B cell (primary cell): Measurements from ENCODE around the gene SETDB2. TPM values are rescaled to one million over a fixed set of nuclear protein-coding genes. Genes with fewer than 3 reads are reported as not detected.

Experiments used
- ATAC-seq: fragments of 200-7000 bp; cut with Tn5 transposase; one replicate; pipeline ENCODE4 v1.10.0; 2021; ENCODE audit warnings: low read depth, mild to moderate bottlenecking, moderate number of reproducible peaks, moderate library complexity
- CTCF ChIA-PET: fragments of 350-600 bp; sonication (Branson Sonifier 250); formaldehyde crosslinking; loops from one replicate; lab custom pipeline; 2021; ENCODE audit warnings: antibody characterized with exemption, inconsistent platforms; lab: Charles Lee
- POLR2A ChIA-PET: fragments of 350-600 bp; sonication (Branson Sonifier 250); formaldehyde crosslinking; loops from one replicate; lab custom pipeline; 2021; ENCODE audit warnings: antibody characterized with exemption; lab: Charles Lee
- DNase-seq: peaks from one replicate; pipeline ENCODE4 v3.0.0; 2013
- H2AFZ ChIP-seq: 2 replicates; pipeline ENCODE4 v1.6.1; 2012; ENCODE audit warnings: mild to moderate bottlenecking, low read depth, low read length; ENCODE audit not compliant: insufficient read depth, poor library complexity, severe bottlenecking
- H3K27ac ChIP-seq, 2 donors: 1 replicate in 1 of 2; 2 replicates in 1 of 2; pipeline ENCODE4 v1.5.1; 2012 to 2013; ENCODE audit warnings: low read length in 2 of 2, mild to moderate bottlenecking in 2 of 2, moderate library complexity in 1 of 2
- H3K27me3 ChIP-seq, 4 experiments: fragments of 200-600 bp in 1 of 4; sonication (generic) in 1 of 4; replicated peaks in 1 of 4; 1 replicate in 2 of 4; 2 replicates in 2 of 4; pipeline versions ENCODE4 v1.6.1 to v1.7.0; 2013 to 2016; ENCODE audit warnings: low read length in 3 of 4, mild to moderate bottlenecking in 2 of 4, mixed read lengths in 1 of 4, moderate library complexity in 1 of 4; ENCODE audit not compliant: insufficient read depth in 4 of 4, control insufficient read depth in 3 of 4; ENCODE audit errors: control extremely low read depth in 1 of 4
- H3K36me3 ChIP-seq, 2 experiments: replicated peaks in 1 of 2; 1 replicate in 1 of 2; 2 replicates in 1 of 2; pipeline versions ENCODE4 v1.6.1 to v1.7.1; 2013; ENCODE audit warnings: low read length in 1 of 2; ENCODE audit not compliant: insufficient read depth in 2 of 2, control insufficient read depth in 1 of 2; ENCODE audit errors: control extremely low read depth in 1 of 2, extremely low read depth in 1 of 2
- H3K4me1 ChIP-seq, 2 donors: fragments of 200-600 bp in 1 of 2; sonication (generic) in 1 of 2; 1 replicate in 1 of 2; 2 replicates in 1 of 2; pipeline versions ENCODE4 v1.5.1 to v1.6.1; 2013 to 2017; ENCODE audit warnings: low read length in 2 of 2; ENCODE audit not compliant: control insufficient read depth in 2 of 2, insufficient read depth in 2 of 2
- H3K4me2 ChIP-seq: replicated peaks from 2 replicates; pipeline ENCODE3; 2012; ENCODE audit warnings: mild to moderate bottlenecking, low read depth, low read length; ENCODE audit not compliant: poor library complexity, severe bottlenecking
- H3K4me3 ChIP-seq, 5 experiments: fragments of 200-600 bp in 1 of 5; sonication (generic) in 1 of 5; 1 replicate in 3 of 5; 2 replicates in 2 of 5; pipeline versions ENCODE4 v1.5.1 to v1.7.0; 2011 to 2016; ENCODE audit warnings: low read length in 4 of 5, mild to moderate bottlenecking in 4 of 5, low read depth in 2 of 5, control low read depth in 1 of 5, moderate library complexity in 1 of 5; ENCODE audit not compliant: insufficient read depth in 1 of 5; ENCODE audit errors: control extremely low read depth in 1 of 5, extremely low read depth in 1 of 5
- H3K79me2 ChIP-seq: fragments of 200-600 bp; sonication (generic); one replicate; pipeline ENCODE4 v1.6.0; 2016; ENCODE audit warnings: low read length; ENCODE audit not compliant: control insufficient read depth, insufficient read depth
- H3K9ac ChIP-seq: fragments of 200-600 bp; sonication (generic); 2 replicates; pipeline ENCODE4 v1.6.1; 2017; ENCODE audit warnings: mild to moderate bottlenecking, low read length, moderate library complexity
- H3K9me3 ChIP-seq, 3 donors: one replicate each; pipeline versions ENCODE4 v1.6.1 to v1.7.1; 2013; ENCODE audit warnings: low read length in 2 of 3; ENCODE audit not compliant: control insufficient read depth in 2 of 3, insufficient read depth in 1 of 3; ENCODE audit errors: control extremely low read depth in 1 of 3
- H4K20me1 ChIP-seq: 2 replicates; pipeline ENCODE4 v1.6.0; 2012; ENCODE audit warnings: mild to moderate bottlenecking, low read length; ENCODE audit not compliant: insufficient read depth, control insufficient read depth, poor library complexity, severe bottlenecking
- H3K27ac Mint-ChIP-seq: one replicate; pipeline ENCODE4 v1.8.0; 2021; ENCODE audit warnings: mixed read lengths
- H3K27me3 Mint-ChIP-seq: one replicate; pipeline ENCODE4 v1.8.0; 2021; ENCODE audit warnings: mixed read lengths
- H3K4me1 Mint-ChIP-seq: one replicate; pipeline ENCODE4 v1.8.0; 2021; ENCODE audit warnings: mixed read lengths
- H3K4me3 Mint-ChIP-seq: one replicate; pipeline ENCODE4 v1.8.0; 2021; ENCODE audit warnings: mixed read lengths
- H3K9me3 Mint-ChIP-seq: one replicate; pipeline ENCODE4 v1.8.0; 2022; ENCODE audit warnings: mixed read lengths; ENCODE audit not compliant: insufficient read depth
- CTCF ChIP-seq: fragments of 200-600 bp; IDR thresholded peaks from one replicate; pipeline ENCODE4 v1.8.0; 2022; ENCODE audit warnings: antibody characterized with exemption, mild to moderate bottlenecking
- EZH2 ChIP-seq: IDR thresholded peaks from 2 replicates; pipeline ENCODE4 v1.6.1; 2012; ENCODE audit warnings: borderline replicate concordance, low read depth, mild to moderate bottlenecking, moderate library complexity, low read length; ENCODE audit not compliant: insufficient read depth, poor library complexity, severe bottlenecking
- WGBS: methylation state at CpG from one replicate; pipeline ENCODE4 v1.1.5; 2013; ENCODE audit warnings: missing lambda C conversion rate; ENCODE audit not compliant: insufficient coverage; 5-methylcytosine and 5-hydroxymethylcytosine counted together
- intact Hi-C: fragments of 100-400 bp; cut with micrococcal nuclease; formaldehyde crosslinking; loops from one replicate; pipeline ENCODE4 v1.10.0; 2022
- polyA plus RNA-seq: library from polyadenylated mRNA; depleted of rRNA; stranded (reverse); fragments of >200 nt; gene quantifications from 2 replicates; pipeline ENCODE4 v1.2.3, GENCODE V29; 2012
- total RNA-seq, 2 donors: library from RNA; stranded (reverse); fragments of 120-200 nt in 1 of 2; gene quantifications; 1 replicate in 1 of 2; 2 replicates in 1 of 2; pipeline versions ENCODE4 v1.2.3 to v1.2.4, GENCODE V29; 2013 to 2022

The SETDB2 gene
- total and polyA plus RNA-seq, 2 donors (not counting 1 experiment from before 2014, with no cell fraction given), result 12.0 to 38.2 TPM

DNA sequence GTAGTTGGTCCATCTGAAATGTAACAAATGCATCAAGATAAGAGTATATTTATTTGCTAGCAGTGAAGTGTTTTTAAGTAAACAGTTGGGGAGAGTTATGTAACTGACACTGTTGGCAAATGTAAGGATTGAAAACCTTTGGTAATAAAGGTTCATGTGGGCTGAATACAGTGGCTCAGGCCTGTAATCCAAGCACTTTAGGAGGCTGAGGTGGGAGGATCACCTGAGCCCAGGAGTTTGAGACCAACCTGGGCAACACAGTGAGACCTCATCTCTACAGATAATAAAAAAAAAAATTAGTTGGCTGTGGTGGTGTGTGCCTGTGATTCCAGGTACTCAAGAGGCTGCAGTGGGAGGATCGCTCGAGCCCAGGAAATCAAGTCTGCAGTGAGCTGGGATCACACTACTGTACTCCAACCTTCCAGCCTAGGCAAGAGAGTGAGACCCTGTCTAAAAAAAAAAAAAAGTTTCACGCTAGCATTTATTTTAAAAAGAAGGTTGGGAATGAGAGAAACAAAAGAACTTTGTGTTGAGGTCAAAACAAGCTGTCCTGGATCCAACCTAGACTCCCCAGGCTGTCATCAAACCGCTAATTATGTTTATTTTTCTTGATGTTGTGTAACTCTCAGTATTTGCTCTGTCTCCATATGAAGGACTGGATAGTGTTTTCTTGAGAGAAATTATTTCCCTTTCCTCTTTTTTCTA lies 20.7 kb downstream of the SETDB2 start:
- CTCF ChIA-PET, result interaction anchor here (0.6 to 0.8 kb wide), 2 partner anchors 11 to 78 kb away, joined by 3 to 6 read pairs; no protein-coding TSS in a partner anchor
- POLR2A ChIA-PET, result interaction anchor here (0.7 kb wide), 2 partner anchors 10 to 124 kb away, joined by 4 to 5 read pairs; no protein-coding TSS in a partner anchor
- peaks cover 12 to 66% of the 10 kb centered on the region in 2 experiments for H3K36me3 ChIP-seq

More for the DNA sequence above, 20.7 kb downstream of the SETDB2 start:
- Histone ChIP-seq H2AFZ (no peak overlapping the region), H3K9ac (no peak overlapping the region), H3K27me3 (no peaks in the 10 kb centered on the region), H3K79me2 (no peaks in the 10 kb centered on the region), H3K27ac (no peak overlapping the region), H3K4me2 (no peak overlapping the region), H4K20me1 (no peaks in the 10 kb centered on the region), H3K9me3 (peaks cover 7 to 10% (median 8%) of the 10 kb centered on the region in 3 donors), H3K4me1 (no peaks in the 10 kb centered on the region), H3K4me3 (no peak overlapping the region)
- Mint-ChIP-seq H3K27me3 (no peaks in the 10 kb centered on the region), H3K27ac (no peak overlapping the region), H3K4me1 (no peaks in the 10 kb centered on the region), H3K9me3 (no peaks in the 10 kb centered on the region), H3K4me3 (no peak overlapping the region)
- no CpG with 5 or more reads among the region's 4 CpGs for WGBS
- DNase-seq (no peak), ATAC-seq (no peak)
- TF ChIP-seq CTCF, result no peak
- no peak for TF ChIP-seq EZH2
- intact Hi-C loops, result loop anchor here (5.0 kb wide), 1 partner anchor 37 kb away; no protein-coding TSS in a partner anchor
